Measurements from ENCODE around the gene MPDZ. TPM values are rescaled to one million over a fixed set of nuclear protein-coding genes. Genes with fewer than 3 reads are reported as not detected.

MPDZ gene
- total and polyA plus RNA-seq, 2 experiments from 2014 or later, result 33.0 to 43.1 TPM

DNA sequence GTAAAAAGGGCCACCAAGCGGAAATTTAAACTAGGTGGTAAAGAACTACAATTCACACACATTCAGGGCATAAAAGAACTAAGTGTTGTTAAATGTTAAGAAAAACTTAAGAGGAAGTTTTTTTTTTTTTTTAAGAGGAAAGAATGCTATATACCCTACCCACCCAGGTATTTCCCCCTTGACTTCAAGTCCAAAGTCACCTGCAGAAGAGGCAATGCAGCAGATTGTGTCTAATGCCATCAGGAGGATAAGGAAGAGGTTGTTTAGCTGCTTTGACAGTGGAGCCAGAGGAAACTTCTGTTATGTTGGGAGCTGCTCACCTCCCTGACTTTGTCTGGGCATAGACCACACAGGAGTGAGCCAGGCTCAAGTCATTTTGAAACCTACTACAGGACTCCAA is 69.2 kb downstream of the MPDZ start (continued):
- TF ChIP-seq, protein P1, sequence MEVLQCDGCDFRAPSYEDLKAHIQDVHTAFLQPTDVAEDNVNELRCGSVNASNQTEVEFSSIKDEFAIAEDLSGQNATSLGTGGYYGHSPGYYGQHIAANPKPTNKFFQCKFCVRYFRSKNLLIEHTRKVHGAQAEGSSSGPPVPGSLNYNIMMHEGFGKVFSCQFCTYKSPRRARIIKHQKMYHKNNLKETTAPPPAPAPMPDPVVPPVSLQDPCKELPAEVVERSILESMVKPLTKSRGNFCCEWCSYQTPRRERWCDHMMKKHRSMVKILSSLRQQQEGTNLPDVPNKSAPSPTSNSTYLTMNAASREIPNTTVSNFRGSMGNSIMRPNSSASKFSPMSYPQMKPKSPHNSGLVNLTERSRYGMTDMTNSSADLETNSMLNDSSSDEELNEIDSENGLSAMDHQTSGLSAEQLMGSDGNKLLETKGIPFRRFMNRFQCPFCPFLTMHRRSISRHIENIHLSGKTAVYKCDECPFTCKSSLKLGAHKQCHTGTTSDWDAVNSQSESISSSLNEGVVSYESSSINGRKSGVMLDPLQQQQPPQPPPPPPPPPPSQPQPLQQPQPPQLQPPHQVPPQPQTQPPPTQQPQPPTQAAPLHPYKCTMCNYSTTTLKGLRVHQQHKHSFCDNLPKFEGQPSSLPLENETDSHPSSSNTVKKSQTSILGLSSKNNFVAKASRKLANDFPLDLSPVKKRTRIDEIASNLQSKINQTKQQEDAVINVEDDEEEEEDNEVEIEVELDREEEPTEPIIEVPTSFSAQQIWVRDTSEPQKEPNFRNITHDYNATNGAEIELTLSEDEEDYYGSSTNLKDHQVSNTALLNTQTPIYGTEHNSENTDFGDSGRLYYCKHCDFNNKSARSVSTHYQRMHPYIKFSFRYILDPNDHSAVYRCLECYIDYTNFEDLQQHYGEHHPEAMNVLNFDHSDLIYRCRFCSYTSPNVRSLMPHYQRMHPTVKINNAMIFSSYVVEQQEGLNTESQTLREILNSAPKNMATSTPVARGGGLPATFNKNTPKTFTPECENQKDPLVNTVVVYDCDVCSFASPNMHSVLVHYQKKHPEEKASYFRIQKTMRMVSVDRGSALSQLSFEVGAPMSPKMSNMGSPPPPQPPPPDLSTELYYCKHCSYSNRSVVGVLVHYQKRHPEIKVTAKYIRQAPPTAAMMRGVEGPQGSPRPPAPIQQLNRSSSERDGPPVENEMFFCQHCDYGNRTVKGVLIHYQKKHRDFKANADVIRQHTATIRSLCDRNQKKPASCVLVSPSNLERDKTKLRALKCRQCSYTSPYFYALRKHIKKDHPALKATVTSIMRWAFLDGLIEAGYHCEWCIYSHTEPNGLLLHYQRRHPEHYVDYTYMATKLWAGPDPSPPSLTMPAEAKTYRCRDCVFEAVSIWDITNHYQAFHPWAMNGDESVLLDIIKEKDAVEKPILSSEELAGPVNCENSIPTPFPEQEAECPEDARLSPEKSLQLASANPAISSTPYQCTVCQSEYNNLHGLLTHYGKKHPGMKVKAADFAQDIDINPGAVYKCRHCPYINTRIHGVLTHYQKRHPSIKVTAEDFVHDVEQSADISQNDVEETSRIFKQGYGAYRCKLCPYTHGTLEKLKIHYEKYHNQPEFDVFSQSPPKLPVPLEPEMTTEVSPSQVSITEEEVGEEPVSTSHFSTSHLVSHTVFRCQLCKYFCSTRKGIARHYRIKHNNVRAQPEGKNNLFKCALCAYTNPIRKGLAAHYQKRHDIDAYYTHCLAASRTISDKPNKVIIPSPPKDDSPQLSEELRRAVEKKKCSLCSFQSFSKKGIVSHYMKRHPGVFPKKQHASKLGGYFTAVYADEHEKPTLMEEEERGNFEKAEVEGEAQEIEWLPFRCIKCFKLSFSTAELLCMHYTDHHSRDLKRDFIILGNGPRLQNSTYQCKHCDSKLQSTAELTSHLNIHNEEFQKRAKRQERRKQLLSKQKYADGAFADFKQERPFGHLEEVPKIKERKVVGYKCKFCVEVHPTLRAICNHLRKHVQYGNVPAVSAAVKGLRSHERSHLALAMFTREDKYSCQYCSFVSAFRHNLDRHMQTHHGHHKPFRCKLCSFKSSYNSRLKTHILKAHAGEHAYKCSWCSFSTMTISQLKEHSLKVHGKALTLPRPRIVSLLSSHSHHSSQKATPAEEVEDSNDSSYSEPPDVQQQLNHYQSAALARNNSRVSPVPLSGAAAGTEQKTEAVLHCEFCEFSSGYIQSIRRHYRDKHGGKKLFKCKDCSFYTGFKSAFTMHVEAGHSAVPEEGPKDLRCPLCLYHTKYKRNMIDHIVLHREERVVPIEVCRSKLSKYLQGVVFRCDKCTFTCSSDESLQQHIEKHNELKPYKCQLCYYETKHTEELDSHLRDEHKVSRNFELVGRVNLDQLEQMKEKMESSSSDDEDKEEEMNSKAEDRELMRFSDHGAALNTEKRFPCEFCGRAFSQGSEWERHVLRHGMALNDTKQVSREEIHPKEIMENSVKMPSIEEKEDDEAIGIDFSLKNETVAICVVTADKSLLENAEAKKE (CRISPR knock-in tag; IDR thresholded peaks at IDR 0.05), result no peak
- TF ChIP-seq ZNF114 (CRISPR knock-in tag; IDR thresholded peaks at IDR 0.05) (no peak), JUNB (IDR thresholded peaks at IDR 0.05; ENCODE audit: unreplicated experiment) (no peak)

DNA sequence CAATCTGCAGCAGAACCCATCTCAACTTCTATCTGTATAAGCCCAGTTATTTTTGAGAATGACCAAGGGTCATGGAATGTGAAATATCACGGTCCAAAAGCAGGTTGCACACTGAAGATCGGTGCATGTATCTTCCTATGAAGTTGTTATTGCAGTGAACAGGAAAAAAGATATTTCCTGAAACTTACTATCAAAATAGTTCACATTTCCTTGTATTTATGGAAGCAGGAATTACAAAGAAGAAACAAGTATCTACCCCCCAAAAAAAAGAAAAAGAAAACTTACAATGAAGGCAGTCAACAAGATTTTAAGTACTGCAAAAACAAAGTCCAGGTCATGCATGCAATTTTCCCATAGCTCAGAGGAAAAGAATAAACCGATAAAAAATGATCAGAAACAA is 70.0 kb downstream of the MPDZ start:
- no peaks in the 10 kb centered on the region for H4K20me1 ChIP-seq (replicated peaks; ENCODE audit: insufficient read depth)
- no peak for DNase-seq (ENCODE audit: low spot score)
- H3K27ac Mint-ChIP-seq, result peak overlapping the region; percentile 2; the same call in 1 of the 2 replicates
- no peak overlapping the region for H3K4me2 ChIP-seq
- H3K79me2 ChIP-seq (replicated peaks; ENCODE audit: insufficient read depth), result no peaks in the 10 kb centered on the region
- no peak for ATAC-seq
- no peaks in the 10 kb centered on the region for H3K27me3 Mint-ChIP-seq (ENCODE audit: insufficient read depth, low read depth, poor library complexity)
- H3K27ac ChIP-seq (ENCODE audit: low read depth), result no peak overlapping the region
- H3K4me1 Mint-ChIP-seq, result peaks cover 5% of the 10 kb centered on the region; the same call in 2 of the 3 replicates
- no peaks in the 10 kb centered on the region for H3F3A ChIP-seq (replicated peaks; ENCODE audit: low read depth)
- H3K4me3 ChIP-seq, result no peak overlapping the region
- peaks cover 14% of the 10 kb centered on the region; the same call in 2 of the 3 replicates for H3K36me3 Mint-ChIP-seq (ENCODE audit: low read depth)
- no peaks in the 10 kb centered on the region for H3K9me2 ChIP-seq (ENCODE audit: insufficient read depth)
- peaks cover 7% of the 10 kb centered on the region; the same call in 1 of the 2 replicates for H3K36me3 ChIP-seq (ENCODE audit: insufficient read depth)
- H3K4me1 ChIP-seq (ENCODE audit: insufficient read depth), result no peaks in the 10 kb centered on the region
- no peaks in the 10 kb centered on the region for H3K9me3 Mint-ChIP-seq
- H3K27me3 ChIP-seq (ENCODE audit: insufficient read depth), result no peaks in the 10 kb centered on the region
- H2AFZ ChIP-seq, result no peak overlapping the region
- no peak overlapping the region for H3K4me3 Mint-ChIP-seq
- TF ChIP-seq, protein P1 (CRISPR knock-in tag; IDR thresholded peaks at IDR 0.05), result no peak
- TF ChIP-seq EZH2 (IDR thresholded peaks at IDR 0.05; ENCODE audit: low read depth, unreplicated experiment) (no peak), ZNF331 (CRISPR knock-in tag; IDR thresholded peaks at IDR 0.05; ENCODE audit: low read depth) (no peak), POLR2AphosphoS5 (IDR thresholded peaks at IDR 0.05; ENCODE audit: low read depth) (no peak)
- TF ChIP-seq, protein P2, sequence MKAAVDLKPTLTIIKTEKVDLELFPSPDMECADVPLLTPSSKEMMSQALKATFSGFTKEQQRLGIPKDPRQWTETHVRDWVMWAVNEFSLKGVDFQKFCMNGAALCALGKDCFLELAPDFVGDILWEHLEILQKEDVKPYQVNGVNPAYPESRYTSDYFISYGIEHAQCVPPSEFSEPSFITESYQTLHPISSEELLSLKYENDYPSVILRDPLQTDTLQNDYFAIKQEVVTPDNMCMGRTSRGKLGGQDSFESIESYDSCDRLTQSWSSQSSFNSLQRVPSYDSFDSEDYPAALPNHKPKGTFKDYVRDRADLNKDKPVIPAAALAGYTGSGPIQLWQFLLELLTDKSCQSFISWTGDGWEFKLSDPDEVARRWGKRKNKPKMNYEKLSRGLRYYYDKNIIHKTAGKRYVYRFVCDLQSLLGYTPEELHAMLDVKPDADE (IDR thresholded peaks at IDR 0.05), result no peak

Measured in GM23338 (cell line).